ENCODE measurements around the gene ZFAND3.

Gene ZFAND3

GRCh38 chr6:37798436-37799262, 20.9 kb upstream of the ZFAND3 start:
- no peak for DNase-seq (ENCODE audit: low spot score)

GRCh38 chr6:37799263-37799644, 20.3 kb upstream of the ZFAND3 start:
- no peak for DNase-seq (ENCODE audit: low spot score)

GRCh38 chr6:37800703-37801604, 18.6 kb upstream of the ZFAND3 start:
- no peak for DNase-seq (ENCODE audit: low spot score)

GRCh38 chr6:37801605-37801940, 18.0 kb upstream of the ZFAND3 start:
- DNase-seq (ENCODE audit: low spot score): no peak

- DNase-seq (ENCODE audit: low spot score): no peak
Observed at GRCh38 chr6:37802810-37803209, 16.7 kb upstream of the ZFAND3 start.

- no peak for DNase-seq (ENCODE audit: low spot score)
Observed at GRCh38 chr6:37804586-37804985, 14.9 kb upstream of the ZFAND3 start.

GRCh38 chr6:37806213-37806612, 13.3 kb upstream of the ZFAND3 start:
- no peak for DNase-seq (ENCODE audit: low spot score)

- DNase-seq (ENCODE audit: low spot score): no peak
Observed at GRCh38 chr6:37807656-37808055, 11.9 kb upstream of the ZFAND3 start.

- no peak for DNase-seq (ENCODE audit: low spot score)
Observed at GRCh38 chr6:37809197-37809543, 10.4 kb upstream of the ZFAND3 start.

- no peak for DNase-seq (ENCODE audit: low spot score)
Observed at GRCh38 chr6:37812841-37813240, 6.7 kb upstream of the ZFAND3 start.

- no peak for DNase-seq (ENCODE audit: low spot score)
Observed at GRCh38 chr6:37814374-37814773, 5.2 kb upstream of the ZFAND3 start.

- no peak for DNase-seq (ENCODE audit: low spot score)
Observed at GRCh38 chr6:37816599-37817375, 2.7 kb upstream of the ZFAND3 start.

- DNase-seq (ENCODE audit: low spot score): no peak
Observed at GRCh38 chr6:37818536-37819176, 871 bp upstream of the ZFAND3 start.

GRCh38 chr6:37819802-37820717, 533 bp downstream of the ZFAND3 start:
- DNase-seq (ENCODE audit: low spot score): peak; percentile 74

GRCh38 chr6:37820718-37821079, 1.2 kb downstream of the ZFAND3 start:
- DNase-seq (ENCODE audit: low spot score): no peak

GRCh38 chr6:37821446-37821845, 1.9 kb downstream of the ZFAND3 start:
- no peak for DNase-seq (ENCODE audit: low spot score)

GRCh38 chr6:37822851-37823682, 3.5 kb downstream of the ZFAND3 start:
- peak; percentile 79 for DNase-seq (ENCODE audit: low spot score)

- DNase-seq (ENCODE audit: low spot score): no peak
Observed at GRCh38 chr6:37824170-37824569, 4.6 kb downstream of the ZFAND3 start.

- no peak for DNase-seq (ENCODE audit: low spot score)
Observed at GRCh38 chr6:37826188-37826587, 6.7 kb downstream of the ZFAND3 start.

- no peak for DNase-seq (ENCODE audit: low spot score)
Observed at GRCh38 chr6:37826993-37827392, 7.5 kb downstream of the ZFAND3 start.
